ENCODE data around the gene POLDIP3. TPM values are rescaled to one million over a fixed set of nuclear protein-coding genes. Genes with fewer than 3 reads are reported as not detected.
A peak's percentile ranks its signal among the peaks of the same experiment; 100 is the strongest.
"Not testable (repeated sequence)": the region's sequence is repeated elsewhere in the genome, so short reads cannot be mapped to it uniquely, and the experiment has no call there.

Gene POLDIP3
- total RNA-seq, 5 donors from 2014 or later (not counting 1 experiment from before 2014, with no cell fraction given): 66.5 to 83.8 (median 81.0) TPM

DNA sequence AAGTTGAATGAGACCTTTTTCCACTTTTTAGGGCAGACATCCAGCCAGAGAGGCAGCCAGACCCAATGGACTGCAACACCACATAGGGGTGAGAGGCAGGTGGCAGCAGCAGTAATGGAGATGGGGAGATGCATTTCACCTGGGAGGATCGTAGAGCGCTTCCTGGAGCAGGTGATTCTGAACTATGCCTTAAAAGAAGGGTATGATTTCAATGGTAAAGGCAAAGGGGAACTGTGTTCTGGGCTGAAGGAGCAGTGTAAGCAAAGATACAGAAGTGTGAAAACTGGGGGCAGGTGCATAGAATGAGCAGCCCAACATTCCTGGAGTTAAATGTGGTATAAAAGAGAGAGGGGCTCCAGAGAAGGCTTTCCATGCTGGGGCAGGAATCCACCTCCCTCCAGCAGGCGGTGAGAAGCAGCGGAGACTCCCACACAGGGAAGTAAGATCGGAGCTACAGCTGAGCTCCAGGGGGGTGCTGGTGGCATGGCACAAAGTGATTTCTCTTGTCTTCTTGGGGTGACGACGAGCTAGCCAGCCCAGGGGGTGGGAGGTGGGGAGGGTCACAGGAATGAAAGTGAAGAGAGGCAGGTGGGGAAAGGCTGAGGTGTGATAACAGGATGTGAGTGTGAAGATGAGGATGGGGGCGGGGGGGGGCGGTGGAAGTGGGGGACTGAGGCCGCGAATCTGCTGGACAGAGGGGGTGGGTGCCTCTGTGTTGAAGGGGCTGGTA lies 65.2 kb downstream of the POLDIP3 start:
- CTCF ChIA-PET: interaction anchor here in 1 of 2 donors (0.6 kb wide), 2 partner anchors 8 to 37 kb away, joined by 4 to 5 read pairs; no protein-coding TSS in a partner anchor
- H3K36me3 Mint-ChIP-seq: no peaks in the 10 kb centered on the region
- POLR2A ChIA-PET: interaction anchor here in 1 of 2 donors (0.5 kb wide), 1 partner anchor 582 kb away, joined by 4 read pairs; no protein-coding TSS in a partner anchor
- Histone ChIP-seq H3K9me3 (no peaks in the 10 kb centered on the region), H3K4me1 (ENCODE audit: control insufficient read depth in 1 of 2, extremely low read depth in 1 of 2, insufficient read depth in 2 of 2, low read length in 2 of 2) (peaks cover 5 to 26% of the 10 kb centered on the region in 2 experiments), H3K27me3 (replicated peaks in 1 of 2; ENCODE audit: control insufficient read depth in 2 of 2, extremely low read depth in 1 of 2, insufficient read depth in 2 of 2, low read length in 1 of 2) (peaks cover 0 to 7% of the 10 kb centered on the region in 2 experiments), H3K36me3 (ENCODE audit: control insufficient read depth in 2 of 2, extremely low read depth in 1 of 2, insufficient read depth in 1 of 2, low read length in 1 of 2) (no peaks in the 10 kb centered on the region), H3K4me3 (ENCODE audit: control insufficient read depth in 1 of 2, extremely low read depth in 1 of 2, low read length in 1 of 2) (no peak overlapping the region), H3K27ac (ENCODE audit: low read length) (no peak overlapping the region)
- ATAC-seq (replicated peaks in 1 of 4): no peak
- H3K4me1 Mint-ChIP-seq: peaks cover 11 to 28% (median 17%) of the 10 kb centered on the region in 3 donors
- no peaks in the 10 kb centered on the region for H3K27me3 Mint-ChIP-seq
- no peaks in the 10 kb centered on the region for H3K9me3 Mint-ChIP-seq
- H3K27ac Mint-ChIP-seq: no peak overlapping the region
- no peak for DNase-seq
- 83% methylated on average over 9 of the region's 11 CpGs for WGBS (ENCODE audit: insufficient coverage)
- H3K4me3 Mint-ChIP-seq: no peak overlapping the region

DNA sequence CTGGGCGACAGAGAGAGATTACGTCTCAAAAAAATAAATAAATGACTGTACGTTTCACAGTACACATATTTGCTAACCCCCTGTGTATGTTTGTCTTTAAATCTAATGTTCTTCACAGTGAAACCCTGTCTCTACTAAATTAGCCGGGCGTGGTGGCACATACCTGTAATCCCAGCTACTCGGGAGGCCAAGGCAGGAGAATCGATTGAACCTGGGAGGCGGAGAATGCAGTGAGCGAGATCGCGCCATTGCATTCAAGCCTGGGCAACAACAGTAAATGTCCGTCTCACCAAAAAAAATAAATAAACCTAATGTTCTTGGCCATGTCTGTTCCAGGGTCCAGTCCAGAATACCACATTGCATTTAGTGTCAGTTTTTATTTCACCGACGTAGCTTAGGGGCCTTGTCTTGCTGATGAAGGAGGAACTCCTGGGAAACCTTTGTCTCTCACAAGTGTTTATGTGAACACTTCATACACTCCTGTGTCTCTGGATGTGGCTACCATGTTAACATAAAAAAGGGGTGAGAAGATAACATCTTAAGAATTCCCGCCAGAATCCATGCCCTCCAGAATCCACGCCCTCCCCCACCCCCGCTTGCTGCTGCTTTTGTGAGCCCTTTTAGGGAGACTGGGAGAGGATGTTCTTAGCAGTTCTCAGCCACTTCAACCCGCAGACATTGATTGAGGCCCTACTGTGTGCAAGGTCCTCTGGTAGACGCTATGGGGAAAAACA lies 65.9 kb downstream of the POLDIP3 start:
- Histone ChIP-seq H3K27me3 (replicated peaks in 1 of 2; ENCODE audit: control insufficient read depth in 2 of 2, extremely low read depth in 1 of 2, insufficient read depth in 2 of 2, low read length in 1 of 2) (peaks cover 0 to under 1% of the 10 kb centered on the region in 2 experiments), H3K27ac (ENCODE audit: low read length) (no peak overlapping the region), H3K4me3 (ENCODE audit: control insufficient read depth in 1 of 2, extremely low read depth in 1 of 2, low read length in 1 of 2) (no peak overlapping the region), H3K9me3 (no peaks in the 10 kb centered on the region), H3K4me1 (ENCODE audit: control insufficient read depth in 1 of 2, extremely low read depth in 1 of 2, insufficient read depth in 2 of 2, low read length in 2 of 2) (peaks cover under 1 to 19% of the 10 kb centered on the region in 2 experiments), H3K36me3 (ENCODE audit: control insufficient read depth in 2 of 2, extremely low read depth in 1 of 2, insufficient read depth in 1 of 2, low read length in 1 of 2) (no peaks in the 10 kb centered on the region)
- no peaks in the 10 kb centered on the region for H3K36me3 Mint-ChIP-seq
- ATAC-seq (replicated peaks in 1 of 4) (no peak), DNase-seq (no peak)
- no peaks in the 10 kb centered on the region for H3K9me3 Mint-ChIP-seq
- no peak overlapping the region for H3K27ac Mint-ChIP-seq
- 94% methylated on average over 14 of the region's 19 CpGs for WGBS (ENCODE audit: insufficient coverage)
- no peak overlapping the region for H3K4me3 Mint-ChIP-seq
- POLR2A ChIA-PET: no interaction called here
- H3K4me1 Mint-ChIP-seq: peaks cover 9 to 23% (median 15%) of the 10 kb centered on the region in 3 donors
- CTCF ChIA-PET: no interaction called here
- H3K27me3 Mint-ChIP-seq: no peaks in the 10 kb centered on the region

DNA sequence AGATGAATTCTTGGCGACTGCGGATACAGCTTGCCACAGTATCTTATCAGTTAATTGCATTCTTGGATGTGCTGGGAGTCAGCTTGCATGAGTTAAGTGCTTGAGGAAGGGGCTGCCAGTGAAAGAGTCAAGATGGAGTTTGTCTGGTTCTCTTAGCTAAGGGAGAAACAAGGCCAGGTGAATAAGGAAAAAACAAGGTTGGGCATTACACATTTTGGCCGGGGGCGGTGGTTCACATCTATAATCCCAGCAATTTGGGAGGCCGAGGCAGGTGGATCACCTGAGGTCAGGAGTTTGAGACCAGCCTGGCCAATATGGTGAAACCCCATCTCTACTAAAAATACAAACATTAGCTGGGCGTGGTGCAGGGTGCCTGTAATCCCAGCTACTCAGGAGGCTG lies 66.6 kb downstream of the POLDIP3 start:
- POLR2A ChIA-PET: interaction anchor here in 1 of 2 donors (0.6 kb wide), 1 partner anchor 610 kb away, joined by 3 read pairs; no protein-coding TSS in a partner anchor
- H3K36me3 ChIP-seq (ENCODE audit: control insufficient read depth in 2 of 2, extremely low read depth in 1 of 2, insufficient read depth in 1 of 2, low read length in 1 of 2); H3K27ac Mint-ChIP-seq; H3K4me3 Mint-ChIP-seq; DNase-seq; H3K27me3 Mint-ChIP-seq; H3K9me3 Mint-ChIP-seq; H3K36me3 Mint-ChIP-seq; CTCF ChIA-PET; H3K4me3 ChIP-seq (ENCODE audit: control insufficient read depth in 1 of 2, extremely low read depth in 1 of 2, low read length in 1 of 2); H3K9me3 ChIP-seq; H3K27ac ChIP-seq (ENCODE audit: low read length); H3K27me3 ChIP-seq (replicated peaks in 1 of 2; ENCODE audit: control insufficient read depth in 2 of 2, extremely low read depth in 1 of 2, insufficient read depth in 2 of 2, low read length in 1 of 2); ATAC-seq (replicated peaks in 1 of 4): not testable (repeated sequence)
- peaks cover 0 to 14% of the 10 kb centered on the region in 2 experiments for H3K4me1 ChIP-seq (ENCODE audit: control insufficient read depth in 1 of 2, extremely low read depth in 1 of 2, insufficient read depth in 2 of 2, low read length in 2 of 2)
- peaks cover 8 to 21% (median 13%) of the 10 kb centered on the region in 3 donors for H3K4me1 Mint-ChIP-seq
- 86% methylated on average over 6 of the region's 6 CpGs for WGBS (ENCODE audit: insufficient coverage)

DNA sequence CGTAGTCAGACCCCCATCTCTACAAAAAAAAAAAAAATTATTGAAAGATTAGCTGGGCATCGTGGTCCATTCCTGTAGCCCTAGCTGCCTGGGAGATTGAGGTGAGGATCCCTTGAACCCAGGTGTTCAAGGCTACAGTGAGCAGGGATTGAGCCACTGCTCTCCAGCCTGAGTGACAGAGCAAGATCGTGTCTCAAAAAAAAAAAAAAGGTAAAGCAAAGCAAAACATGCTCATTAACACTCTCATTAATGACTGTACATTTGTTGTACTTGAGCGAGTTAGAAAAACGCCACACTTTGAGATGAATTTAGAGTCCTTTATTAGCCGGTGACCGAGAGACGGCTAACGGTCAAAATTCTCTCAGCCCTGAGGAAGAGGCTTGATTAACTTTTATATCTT lies 67.1 kb downstream of the POLDIP3 start:
- Mint-ChIP-seq H3K4me1 (peaks cover 6 to 17% (median 13%) of the 10 kb centered on the region in 3 donors), H3K9me3 (no peaks in the 10 kb centered on the region), H3K4me3 (no peak overlapping the region), H3K36me3 (no peaks in the 10 kb centered on the region), H3K27ac (no peak overlapping the region), H3K27me3 (no peaks in the 10 kb centered on the region)
- Histone ChIP-seq H3K27ac (ENCODE audit: low read length) (no peak overlapping the region), H3K4me1 (ENCODE audit: control insufficient read depth in 1 of 2, extremely low read depth in 1 of 2, insufficient read depth in 2 of 2, low read length in 2 of 2) (peaks cover 0 to 11% of the 10 kb centered on the region in 2 experiments), H3K4me3 (ENCODE audit: control insufficient read depth in 1 of 2, extremely low read depth in 1 of 2, low read length in 1 of 2) (no peak overlapping the region), H3K36me3 (ENCODE audit: control insufficient read depth in 2 of 2, extremely low read depth in 1 of 2, insufficient read depth in 1 of 2, low read length in 1 of 2) (no peaks in the 10 kb centered on the region), H3K27me3 (replicated peaks in 1 of 2; ENCODE audit: control insufficient read depth in 2 of 2, extremely low read depth in 1 of 2, insufficient read depth in 2 of 2, low read length in 1 of 2) (peaks cover 0 to under 1% of the 10 kb centered on the region in 2 experiments), H3K9me3 (no peaks in the 10 kb centered on the region)
- 91% methylated on average over 6 of the region's 9 CpGs for WGBS (ENCODE audit: insufficient coverage)
- DNase-seq (no peak), ATAC-seq (replicated peaks in 1 of 4) (no peak)
- POLR2A ChIA-PET: interaction anchor here in 1 of 2 donors (0.6 kb wide), 1 partner anchor 609 kb away, joined by 3 read pairs; no protein-coding TSS in a partner anchor
- CTCF ChIA-PET: no interaction called here

DNA sequence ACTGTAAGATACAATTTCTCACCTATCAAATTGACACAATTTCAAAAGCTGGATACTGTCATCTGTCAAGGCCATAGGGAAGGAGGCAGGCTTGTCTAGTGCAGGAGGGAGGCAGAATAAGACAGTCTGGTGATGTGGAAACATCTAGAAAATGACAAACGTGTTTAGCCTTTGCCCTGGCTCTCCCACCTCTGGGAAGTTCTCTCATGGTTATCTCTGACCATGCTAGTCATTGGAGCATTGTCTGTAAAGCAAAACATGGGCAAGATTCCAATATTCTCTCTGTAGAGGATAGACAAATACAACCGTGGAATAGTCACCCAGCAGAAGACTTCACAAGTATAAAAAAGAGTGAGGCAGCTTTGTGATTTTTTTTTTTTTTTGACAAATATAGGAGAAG lies 70.0 kb downstream of the POLDIP3 start:
- Histone ChIP-seq H3K4me3 (ENCODE audit: control insufficient read depth in 1 of 2, extremely low read depth in 1 of 2, low read length in 1 of 2) (no peak overlapping the region), H3K27me3 (replicated peaks in 1 of 2; ENCODE audit: control insufficient read depth in 2 of 2, extremely low read depth in 1 of 2, insufficient read depth in 2 of 2, low read length in 1 of 2) (peaks cover 0 to 5% of the 10 kb centered on the region in 2 experiments), H3K27ac (ENCODE audit: low read length) (no peak overlapping the region), H3K4me1 (ENCODE audit: control insufficient read depth in 1 of 2, extremely low read depth in 1 of 2, insufficient read depth in 2 of 2, low read length in 2 of 2) (no peaks in the 10 kb centered on the region), H3K36me3 (ENCODE audit: control insufficient read depth in 2 of 2, extremely low read depth in 1 of 2, insufficient read depth in 1 of 2, low read length in 1 of 2) (no peaks in the 10 kb centered on the region), H3K9me3 (no peaks in the 10 kb centered on the region)
- peaks cover 0 to 3% (median 0%) of the 10 kb centered on the region in 3 donors for H3K4me1 Mint-ChIP-seq
- ChIA-PET CTCF (interaction anchor here (0.7 to 1.0 kb wide), 2 partner anchors 40 to 475 kb away, joined by 3 to 4 read pairs; no protein-coding TSS in a partner anchor), POLR2A (interaction anchor here (0.5 to 0.6 kb wide), 2 partner anchors 9 to 94 kb away, joined by 4 to 7 read pairs; partner anchors contain the start of gene SERHL2 (in 1 of the 2))
- H3K36me3 Mint-ChIP-seq: no peaks in the 10 kb centered on the region
- no peak overlapping the region for H3K4me3 Mint-ChIP-seq
- H3K27me3 Mint-ChIP-seq: no peaks in the 10 kb centered on the region
- no peaks in the 10 kb centered on the region for H3K9me3 Mint-ChIP-seq
- no peak for ATAC-seq (replicated peaks in 1 of 4)
- H3K27ac Mint-ChIP-seq: no peak overlapping the region
- DNase-seq: no peak
- 0% methylated on average over 1 of the region's 2 CpGs for WGBS (ENCODE audit: insufficient coverage)

DNA sequence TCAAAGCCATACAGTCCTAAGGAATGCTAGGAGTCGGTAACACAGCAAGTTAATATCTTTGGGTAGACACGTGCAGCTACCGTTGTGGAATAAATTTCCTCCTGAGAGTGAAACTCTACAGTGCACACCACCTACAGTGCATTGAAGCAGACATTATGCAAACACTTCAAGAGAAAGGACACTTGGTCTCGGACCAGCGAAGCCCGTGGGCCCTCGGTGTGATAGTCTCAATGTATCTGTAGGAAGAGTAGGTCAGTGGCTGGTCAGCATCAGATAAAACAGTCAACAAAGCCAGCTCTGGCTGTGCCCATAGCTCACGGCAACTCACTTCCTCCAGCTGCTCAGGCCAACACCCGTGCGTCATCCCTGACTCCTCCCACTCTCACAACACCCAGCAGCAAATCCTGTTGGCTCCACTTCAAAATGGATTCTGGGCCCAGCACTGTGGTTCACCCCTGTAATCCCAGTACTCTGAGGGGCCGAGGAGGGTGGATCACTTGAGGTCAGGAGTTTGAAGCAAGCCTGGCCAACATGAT lies 75.4 kb downstream of the POLDIP3 start:
- H3K36me3 Mint-ChIP-seq; DNase-seq; H3K27me3 ChIP-seq (replicated peaks in 1 of 2; ENCODE audit: control insufficient read depth in 2 of 2, extremely low read depth in 1 of 2, insufficient read depth in 2 of 2, low read length in 1 of 2); H3K27me3 Mint-ChIP-seq; H3K9me3 ChIP-seq; H3K9me3 Mint-ChIP-seq; H3K36me3 ChIP-seq (ENCODE audit: control insufficient read depth in 2 of 2, extremely low read depth in 1 of 2, insufficient read depth in 1 of 2, low read length in 1 of 2); H3K4me3 Mint-ChIP-seq; CTCF ChIA-PET; H3K27ac ChIP-seq (ENCODE audit: low read length); H3K27ac Mint-ChIP-seq; H3K4me3 ChIP-seq (ENCODE audit: control insufficient read depth in 1 of 2, extremely low read depth in 1 of 2, low read length in 1 of 2); H3K4me1 ChIP-seq (ENCODE audit: control insufficient read depth in 1 of 2, extremely low read depth in 1 of 2, insufficient read depth in 2 of 2, low read length in 2 of 2): not testable (repeated sequence)
- peaks cover 0 to 19% (median 6%) of the 10 kb centered on the region in 3 donors for H3K4me1 Mint-ChIP-seq
- POLR2A ChIA-PET: interaction anchor here in 1 of 2 donors (0.7 kb wide), 1 partner anchor 1640 kb away, joined by 21 read pairs; no protein-coding TSS in a partner anchor
- no CpG with 5 or more reads among the region's 11 CpGs for WGBS (ENCODE audit: insufficient coverage)
- ATAC-seq (replicated peaks in 1 of 4): peak; percentile 40 to 68 (median 55)

All from T-cell (primary cell).